NT2/D1 (cell line): ENCODE results near the gene SLC6A18.

ENCODE experiments used
- DNase-seq: peaks from one replicate; pipeline ENCODE4 v3.0.0-alpha.2; 2011; ENCODE audit warnings: low read depth, low spot score
- H3K27me3 ChIP-seq: 2 replicates; pipeline ENCODE4 v1.6.0; 2011; ENCODE audit warnings: mild to moderate bottlenecking; ENCODE audit not compliant: insufficient read length, insufficient read depth
- H3K36me3 ChIP-seq: 2 replicates; pipeline ENCODE4 v1.6.1; 2011; ENCODE audit warnings: mild to moderate bottlenecking, low read length, mixed read lengths; ENCODE audit not compliant: insufficient read depth, insufficient read length
- H3K4me1 ChIP-seq: 2 replicates; pipeline ENCODE4 v1.5.1; 2011; ENCODE audit not compliant: insufficient read depth, insufficient read length
- H3K4me3 ChIP-seq: 2 replicates; pipeline ENCODE4 v1.5.1; 2011; ENCODE audit warnings: low read depth; ENCODE audit not compliant: insufficient read length
- H3K9ac ChIP-seq: 2 replicates; pipeline ENCODE4 v1.6.0; 2011; ENCODE audit warnings: low read depth; ENCODE audit not compliant: insufficient read length
- H3K9me3 ChIP-seq: 2 replicates; pipeline ENCODE4 v1.5.1; 2011; ENCODE audit warnings: mild to moderate bottlenecking, low read length; ENCODE audit not compliant: insufficient read depth
- SUZ12 ChIP-seq: IDR thresholded peaks from 2 replicates; pipeline ENCODE4 v1.6.1; 2011; ENCODE audit not compliant: insufficient read length, insufficient read depth; ENCODE audit errors: extremely low read depth
- YY1 ChIP-seq: IDR thresholded peaks from 2 replicates; pipeline ENCODE4 v1.6.1; 2011; ENCODE audit not compliant: insufficient read length, insufficient read depth
- ZNF274 ChIP-seq: IDR thresholded peaks from 2 replicates; pipeline ENCODE4 v1.6.1; 2011; ENCODE audit warnings: mild to moderate bottlenecking, low read depth, low read length

The SLC6A18 gene

GRCh38 chr5:1188464-1188863 lies 36.7 kb upstream of the SLC6A18 start:
- H3K9me3 ChIP-seq, result no peaks in the 10 kb centered on the region
- TF ChIP-seq ZNF274, result no peak
- TF ChIP-seq SUZ12, result no peak
- TF ChIP-seq YY1, result no peak
- H3K9ac ChIP-seq, result no peak overlapping the region
- H3K4me1 ChIP-seq, result peaks cover 8% of the 10 kb centered on the region
- H3K4me3 ChIP-seq, result no peak overlapping the region
- H3K36me3 ChIP-seq, result no peaks in the 10 kb centered on the region
- peaks cover 11% of the 10 kb centered on the region for H3K27me3 ChIP-seq
- no peak for DNase-seq

- Histone ChIP-seq H3K36me3 (no peaks in the 10 kb centered on the region), H3K4me1 (peaks cover 8% of the 10 kb centered on the region), H3K9me3 (no peaks in the 10 kb centered on the region), H3K4me3 (no peak overlapping the region), H3K9ac (no peak overlapping the region), H3K27me3 (peaks cover 16% of the 10 kb centered on the region)
- DNase-seq, result no peak
- TF ChIP-seq ZNF274 (no peak), YY1 (no peak), SUZ12 (no peak)
Measured at GRCh38 chr5:1189269-1189668, 35.9 kb upstream of the SLC6A18 start.

- Histone ChIP-seq H3K4me3 (no peak overlapping the region), H3K27me3 (peaks cover 16% of the 10 kb centered on the region), H3K36me3 (no peaks in the 10 kb centered on the region), H3K9me3 (no peaks in the 10 kb centered on the region), H3K4me1 (peaks cover 8% of the 10 kb centered on the region), H3K9ac (no peak overlapping the region)
- DNase-seq, result no peak
- TF ChIP-seq ZNF274 (no peak), SUZ12 (no peak), YY1 (no peak)
Measured at GRCh38 chr5:1190278-1190677, 34.9 kb upstream of the SLC6A18 start.

- Histone ChIP-seq H3K36me3 (no peaks in the 10 kb centered on the region), H3K27me3 (peaks cover 16% of the 10 kb centered on the region), H3K9ac (no peak overlapping the region), H3K4me1 (peaks cover 8% of the 10 kb centered on the region), H3K9me3 (no peaks in the 10 kb centered on the region), H3K4me3 (no peak overlapping the region)
- no peak for DNase-seq
- no peak for TF ChIP-seq YY1
- TF ChIP-seq ZNF274, result no peak
- no peak for TF ChIP-seq SUZ12
Measured at GRCh38 chr5:1190837-1191239, 34.3 kb upstream of the SLC6A18 start.

- no peaks in the 10 kb centered on the region for H3K4me1 ChIP-seq
- H3K9ac ChIP-seq, result no peak overlapping the region
- no peak for DNase-seq
- no peaks in the 10 kb centered on the region for H3K36me3 ChIP-seq
- no peaks in the 10 kb centered on the region for H3K9me3 ChIP-seq
- H3K27me3 ChIP-seq, result peaks cover 18% of the 10 kb centered on the region
- no peak for TF ChIP-seq YY1
- TF ChIP-seq ZNF274, result no peak
- no peak for TF ChIP-seq SUZ12
- no peak overlapping the region for H3K4me3 ChIP-seq
Measured at GRCh38 chr5:1192971-1193590, 32.1 kb upstream of the SLC6A18 start.

- H3K4me3 ChIP-seq, result no peak overlapping the region
- no peak overlapping the region for H3K9ac ChIP-seq
- H3K9me3 ChIP-seq, result no peaks in the 10 kb centered on the region
- no peaks in the 10 kb centered on the region for H3K36me3 ChIP-seq
- peaks cover 20% of the 10 kb centered on the region for H3K27me3 ChIP-seq
- no peak for DNase-seq
- H3K4me1 ChIP-seq, result no peaks in the 10 kb centered on the region
- TF ChIP-seq SUZ12 (no peak), ZNF274 (no peak), YY1 (no peak)
Measured at GRCh38 chr5:1193591-1193985, 31.6 kb upstream of the SLC6A18 start.

GRCh38 chr5:1194378-1194777 lies 30.8 kb upstream of the SLC6A18 start:
- Histone ChIP-seq H3K9me3 (no peaks in the 10 kb centered on the region), H3K36me3 (no peaks in the 10 kb centered on the region), H3K4me3 (no peak overlapping the region), H3K27me3 (peaks cover 20% of the 10 kb centered on the region), H3K4me1 (no peaks in the 10 kb centered on the region), H3K9ac (no peak overlapping the region)
- no peak for DNase-seq
- no peak for TF ChIP-seq YY1
- TF ChIP-seq ZNF274, result no peak
- TF ChIP-seq SUZ12, result no peak
